SK-N-SH (cell line): ENCODE results near the gene ZNF235. TPM values are rescaled to one million over a fixed set of nuclear protein-coding genes. Genes with fewer than 3 reads are reported as not detected.

Experiments used
- CTCF ChIA-PET: fragments of 300-600, 350-600 bp; formaldehyde crosslinking; extraction: SDS; loops from one replicate; lab custom pipeline; 2021; lab: Yijun Ruan, JAX
- POLR2A ChIA-PET: fragments of 350-600 bp; sonication (Branson Sonifier 250); formaldehyde crosslinking; extraction: SDS; loops from one replicate; lab custom pipeline; 2020; ENCODE audit warnings: antibody characterized with exemption, inconsistent platforms; lab: Yijun Ruan, JAX
- DNase-seq: peaks from one replicate; pipeline ENCODE4 v3.0.0; 2012
- H2AFZ ChIP-seq: fragments of 200-600 bp; sonication (generic); 2 replicates; pipeline ENCODE4 v1.8.1; 2016; ENCODE audit warnings: antibody characterized with exemption, mild to moderate bottlenecking, low read depth
- H3F3A ChIP-seq: fragments of 200-600 bp; sonication (generic); replicated peaks from 2 replicates; pipeline ENCODE3; 2016; ENCODE audit warnings: antibody characterized with exemption, mild to moderate bottlenecking; ENCODE audit not compliant: insufficient read depth
- H3K27ac ChIP-seq, 2 experiments: fragments of 200-500 bp in 1 of 2; fragments of 200-600 bp in 1 of 2; sonication (Bioruptor generic) in 1 of 2; sonication (generic), shearing (Covaris generic) in 1 of 2; 2 replicates each; pipeline versions ENCODE4 v1.5.1 to v1.6.1; 2014 to 2016; ENCODE audit warnings: low read depth in 2 of 2, inconsistent platforms in 1 of 2, low read length in 1 of 2, mild to moderate bottlenecking in 1 of 2, mixed read lengths in 1 of 2
- H3K27me3 ChIP-seq: fragments of 200-600 bp; sonication (generic), shearing (Covaris generic); 2 replicates; pipeline ENCODE4 v1.6.1; 2016; ENCODE audit warnings: mixed run types; ENCODE audit not compliant: insufficient read depth
- H3K36me3 ChIP-seq, 2 experiments: fragments of 200-500 bp in 1 of 2; fragments of 200-600 bp in 1 of 2; sonication (Bioruptor generic) in 1 of 2; sonication (generic) in 1 of 2; replicated peaks in 1 of 2; 2 replicates each; pipeline versions ENCODE3 to v1.5.1; 2014 to 2016; ENCODE audit warnings: low read length in 1 of 2, mild to moderate bottlenecking in 1 of 2; ENCODE audit not compliant: insufficient read depth in 2 of 2, control insufficient read depth in 1 of 2
- H3K4me1 ChIP-seq, 2 experiments: fragments of 200-500 bp in 1 of 2; fragments of 200-600 bp in 1 of 2; sonication (Bioruptor generic) in 1 of 2; sonication (generic), shearing (Covaris generic) in 1 of 2; 2 replicates each; pipeline versions ENCODE4 v1.5.1 to v1.6.1; 2014 to 2016; ENCODE audit warnings: low read depth in 1 of 2, low read length in 1 of 2, mixed run types in 1 of 2; ENCODE audit not compliant: insufficient read depth in 2 of 2, control insufficient read depth in 1 of 2
- H3K4me2 ChIP-seq: fragments of 200-600 bp; sonication (generic), shearing (Covaris generic); 2 replicates; pipeline ENCODE4 v1.6.1; 2017; ENCODE audit warnings: mixed run types
- H3K4me3 ChIP-seq, 2 experiments: fragments of 200-500 bp in 1 of 2; fragments of 200-600 bp in 1 of 2; sonication (Bioruptor generic) in 1 of 2; sonication (generic), shearing (Covaris generic) in 1 of 2; 2 replicates each; pipeline versions ENCODE4 v1.5.1 to v1.8.1; 2014 to 2016; ENCODE audit warnings: low read depth in 2 of 2, inconsistent platforms in 1 of 2, low read length in 1 of 2, mild to moderate bottlenecking in 1 of 2, mixed read lengths in 1 of 2, moderate library complexity in 1 of 2
- H3K79me2 ChIP-seq: fragments of 200-600 bp; sonication (generic); 2 replicates; pipeline ENCODE4 v1.8.1; 2017; ENCODE audit warnings: mild to moderate bottlenecking; ENCODE audit not compliant: insufficient read depth
- H3K9ac ChIP-seq: fragments of 200-600 bp; sonication (generic); 2 replicates; pipeline ENCODE4 v1.6.1; 2017; ENCODE audit warnings: mixed run types
- H3K9me2 ChIP-seq: fragments of 200-600 bp; sonication (generic); 2 replicates; pipeline ENCODE4 v1.6.1; 2017; ENCODE audit warnings: mixed run types
- H3K9me3 ChIP-seq: fragments of 200-600 bp; sonication (generic); 2 replicates; pipeline ENCODE4 v1.6.1; 2017; ENCODE audit warnings: mixed run types, mild to moderate bottlenecking, moderate library complexity
- H4K20me1 ChIP-seq: fragments of 200-600 bp; sonication (generic); 2 replicates; pipeline ENCODE4 v1.6.1; 2017; ENCODE audit warnings: mild to moderate bottlenecking, mixed run types; ENCODE audit not compliant: insufficient read depth
- FOSL2 ChIP-seq: IDR thresholded peaks from 2 replicates; pipeline ENCODE4 v1.4.0; 2012; ENCODE audit warnings: low read depth, mild to moderate bottlenecking, moderate library complexity, borderline replicate concordance
- FOXJ3 ChIP-seq: sonication (generic); formaldehyde crosslinking; IDR thresholded peaks from 2 replicates; pipeline ENCODE4 v1.5.1; 2020; ENCODE audit warnings: mild to moderate bottlenecking, missing genetic modification reagents
- GABPA ChIP-seq: IDR thresholded peaks from 2 replicates; pipeline ENCODE4 v1.4.0; 2012; ENCODE audit warnings: low read depth, mild to moderate bottlenecking
- IRF3 ChIP-seq: fragments of 150-350 bp; IDR thresholded peaks from 2 replicates; pipeline ENCODE4 v1.6.1; 2016; ENCODE audit warnings: mild to moderate bottlenecking, low read depth, low read length
- JUND ChIP-seq: IDR thresholded peaks from 2 replicates; pipeline ENCODE4 v1.4.0; 2012
- MEF2A ChIP-seq: IDR thresholded peaks from 2 replicates; pipeline ENCODE4 v1.4.0; 2012; ENCODE audit warnings: low read depth, borderline replicate concordance
- MXI1 ChIP-seq: IDR thresholded peaks from 2 replicates; pipeline ENCODE4 v1.6.1; 2012; ENCODE audit warnings: mild to moderate bottlenecking, low read depth, low read length, improper control_type of control experiment
- NFIC ChIP-seq: IDR thresholded peaks from 2 replicates; pipeline ENCODE4 v1.4.0; 2012; ENCODE audit warnings: borderline replicate concordance
- NRF1 ChIP-seq: IDR thresholded peaks from 2 replicates; pipeline ENCODE4 v1.6.1; 2012; ENCODE audit warnings: low read depth, mild to moderate bottlenecking, low read length
- POLR2AphosphoS5 ChIP-seq: IDR thresholded peaks from 2 replicates; pipeline ENCODE4 v1.6.1; 2012; ENCODE audit warnings: low read depth, low read length
- RCOR1 ChIP-seq: fragments of 150-350 bp; IDR thresholded peaks from 2 replicates; pipeline ENCODE4 v1.6.1; 2017; ENCODE audit warnings: antibody characterized with exemption, low read length
- REST ChIP-seq: IDR thresholded peaks from 2 replicates; pipeline ENCODE4 v1.6.1; 2012; ENCODE audit warnings: mild to moderate bottlenecking, low read depth, low read length, moderate library complexity
- RXRA ChIP-seq: IDR thresholded peaks from 2 replicates; pipeline ENCODE4 v1.4.0; 2012; ENCODE audit warnings: low read depth, mild to moderate bottlenecking, borderline replicate concordance
- SIN3A ChIP-seq: IDR thresholded peaks from 2 replicates; pipeline ENCODE4 v1.6.1; 2012; ENCODE audit warnings: low read depth, mild to moderate bottlenecking, low read length, moderate library complexity, borderline replicate concordance
- TEAD4 ChIP-seq: IDR thresholded peaks from 2 replicates; pipeline ENCODE4 v1.4.0; 2012; ENCODE audit warnings: mild to moderate bottlenecking, borderline replicate concordance; ENCODE audit not compliant: insufficient read depth
- YY1 ChIP-seq: IDR thresholded peaks from 2 replicates; pipeline ENCODE4 v1.4.0; 2012; ENCODE audit warnings: low read depth, mild to moderate bottlenecking
- WGBS: methylation state at CpG from one replicate; pipeline ENCODE4 v1.1.6; 2017; ENCODE audit warnings: low lambda C conversion rate; 5-methylcytosine and 5-hydroxymethylcytosine counted together
- polyA plus RNA-seq, 3 experiments: library from polyadenylated mRNA; depleted of rRNA; stranded (reverse); fragments of >200 nt; gene quantifications; 2 replicates each; pipeline ENCODE4 v1.2.3, GENCODE V29; 2012
- TF ChIP-seq, protein P1 (sequence below): fragments of 150-350 bp; IDR thresholded peaks from 2 replicates; pipeline ENCODE4 v1.6.1; 2017; ENCODE audit warnings: antibody characterized with exemption, low read length, low read depth, borderline replicate concordance

Gene ZNF235
- polyA plus RNA-seq, 1 of the 3 experiments (the other 2 are of a cell fraction): 2.7 TPM

DNA sequence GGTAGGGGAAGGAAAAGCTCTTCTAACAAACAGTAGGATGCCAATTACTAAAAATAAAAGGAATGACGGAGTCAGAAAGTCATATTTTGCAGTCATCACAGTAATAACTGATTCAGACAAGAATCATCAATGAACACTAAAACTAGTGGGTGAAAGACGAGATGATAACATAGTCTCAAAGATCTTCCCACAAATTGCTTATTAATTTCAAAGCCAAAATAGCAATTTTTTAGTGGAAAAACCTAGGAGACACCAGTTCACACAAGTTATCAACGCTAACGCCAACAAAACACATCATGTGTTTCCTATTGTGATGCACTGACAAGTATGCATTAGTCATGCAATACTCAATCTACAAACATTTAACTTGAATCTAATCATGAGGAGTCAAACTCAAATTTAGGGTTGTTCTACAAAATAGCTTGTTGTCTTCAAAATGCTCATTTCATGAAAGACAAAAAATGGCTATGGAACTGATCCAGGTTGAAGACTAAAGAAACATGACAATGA, 26.6 kb downstream of the ZNF235 start:
- POLR2A ChIA-PET: interaction anchor here (1.2 kb wide), 1 partner anchor 20 kb away, joined by 3 read pairs; no protein-coding TSS in a partner anchor
- Histone ChIP-seq H3K9me3 (no peaks in the 10 kb centered on the region; the same call in 1 of the 2 replicates), H4K20me1 (no peaks in the 10 kb centered on the region), H2AFZ (no peak overlapping the region), H3K9ac (no peak overlapping the region), H3F3A (peaks cover 5% of the 10 kb centered on the region), H3K9me2 (no peaks in the 10 kb centered on the region), H3K79me2 (no peaks in the 10 kb centered on the region), H3K4me3 (no peak overlapping the region), H3K4me1 (no peaks in the 10 kb centered on the region), H3K27me3 (no peaks in the 10 kb centered on the region), H3K27ac (no peak overlapping the region), H3K36me3 (peaks cover 0 to 2% of the 10 kb centered on the region in 2 experiments), H3K4me2 (no peak overlapping the region)
- DNase-seq: no peak
- 81% methylated on average over 4 of the region's 4 CpGs for WGBS
- TF ChIP-seq MEF2A: no peak
- TF ChIP-seq FOXJ3 (CRISPR knock-in tag): no peak
- no peak for TF ChIP-seq POLR2AphosphoS5
- TF ChIP-seq SIN3A: no peak
- TF ChIP-seq JUND: no peak
- TF ChIP-seq GABPA: no peak
- no peak for TF ChIP-seq IRF3
- no peak for TF ChIP-seq FOSL2
- CTCF ChIA-PET: interaction anchor here (1.1 kb wide), 1 partner anchor 10 kb away, joined by 3 read pairs; no protein-coding TSS in a partner anchor

DNA sequence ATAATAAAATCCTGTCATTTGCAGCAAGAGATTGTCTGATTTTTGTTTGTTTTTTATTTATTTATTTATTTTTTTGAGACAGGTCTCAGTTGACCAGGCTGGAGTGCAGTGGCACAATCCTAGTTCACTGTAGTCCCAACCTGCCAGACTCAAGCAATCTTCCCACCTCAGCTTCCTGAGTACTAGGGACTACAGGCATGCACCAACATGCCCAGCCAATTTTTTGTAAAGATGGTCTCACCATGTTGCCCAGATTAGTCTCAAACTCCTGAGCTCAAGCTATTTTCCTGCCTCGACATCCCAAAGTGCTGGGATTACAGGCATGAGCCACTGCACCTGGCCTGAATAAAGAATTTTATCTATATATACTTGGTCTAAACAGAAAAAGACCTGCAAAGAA, 27.5 kb downstream of the ZNF235 start:
- no peaks in the 10 kb centered on the region for H3K9me2 ChIP-seq
- no peak overlapping the region for H3K27ac ChIP-seq
- no peak overlapping the region for H3K4me3 ChIP-seq

More for the DNA sequence above, 27.5 kb downstream of the ZNF235 start:
- Histone ChIP-seq H3K36me3 (peaks cover 0 to 6% of the 10 kb centered on the region in 2 experiments), H3K4me1 (no peaks in the 10 kb centered on the region), H3K4me2 (no peak overlapping the region), H2AFZ (no peak overlapping the region), H4K20me1 (no peaks in the 10 kb centered on the region), H3K27me3 (no peaks in the 10 kb centered on the region), H3F3A (peaks cover 5% of the 10 kb centered on the region), H3K9me3 (no peaks in the 10 kb centered on the region; the same call in 1 of the 2 replicates), H3K79me2 (no peaks in the 10 kb centered on the region), H3K9ac (no peak overlapping the region)
- CTCF ChIA-PET: interaction anchor here (1.1 kb wide), 1 partner anchor 11 kb away, joined by 3 read pairs; no protein-coding TSS in a partner anchor
- WGBS: 65% methylated on average over 1 of the region's 1 CpG
- POLR2A ChIA-PET: no interaction called here
- no peak for DNase-seq
- TF ChIP-seq NRF1: no peak
- TF ChIP-seq, protein P1, sequence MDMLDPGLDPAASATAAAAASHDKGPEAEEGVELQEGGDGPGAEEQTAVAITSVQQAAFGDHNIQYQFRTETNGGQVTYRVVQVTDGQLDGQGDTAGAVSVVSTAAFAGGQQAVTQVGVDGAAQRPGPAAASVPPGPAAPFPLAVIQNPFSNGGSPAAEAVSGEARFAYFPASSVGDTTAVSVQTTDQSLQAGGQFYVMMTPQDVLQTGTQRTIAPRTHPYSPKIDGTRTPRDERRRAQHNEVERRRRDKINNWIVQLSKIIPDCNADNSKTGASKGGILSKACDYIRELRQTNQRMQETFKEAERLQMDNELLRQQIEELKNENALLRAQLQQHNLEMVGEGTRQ: no peak
- no peak for TF ChIP-seq RCOR1
- no peak for TF ChIP-seq MEF2A
- TF ChIP-seq IRF3: no peak
- TF ChIP-seq MXI1: no peak
- no peak for TF ChIP-seq TEAD4
- no peak for TF ChIP-seq RXRA
- TF ChIP-seq NFIC: no peak
- TF ChIP-seq REST: no peak
- TF ChIP-seq YY1: no peak
